Inferior parietal cortex (tissue), 1 donor: ENCODE data around the gene CSH2.
"Not testable (repeated sequence)": the region's sequence is repeated elsewhere in the genome, so short reads cannot be mapped to it uniquely, and the experiment has no call there.

Experiments
- DNase-seq: peaks from one replicate; pipeline ENCODE4 v3.0.0-alpha.2; 2016; ENCODE audit errors: extremely low spot score

The CSH2 gene

DNA sequence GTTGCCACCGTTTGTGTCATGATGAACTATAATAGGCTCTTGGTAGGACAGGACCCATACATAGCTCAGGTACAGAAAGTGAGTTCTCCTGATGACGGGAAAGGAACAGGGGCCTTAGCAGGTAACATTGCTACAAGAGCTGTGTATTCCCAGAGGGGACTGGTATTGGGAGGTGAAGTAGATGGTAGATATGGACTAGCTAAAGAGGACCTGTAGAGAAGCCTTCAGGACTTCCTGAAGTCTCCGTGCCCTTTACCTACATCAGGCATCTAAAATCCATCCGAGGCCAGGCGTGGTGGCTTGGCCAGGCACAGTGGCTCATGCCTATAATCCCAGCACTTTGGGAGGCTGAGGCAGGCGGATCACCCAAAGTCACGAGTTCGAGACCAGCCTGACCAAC is 18.3 kb downstream of the CSH2 start:
- no peak for DNase-seq

DNA sequence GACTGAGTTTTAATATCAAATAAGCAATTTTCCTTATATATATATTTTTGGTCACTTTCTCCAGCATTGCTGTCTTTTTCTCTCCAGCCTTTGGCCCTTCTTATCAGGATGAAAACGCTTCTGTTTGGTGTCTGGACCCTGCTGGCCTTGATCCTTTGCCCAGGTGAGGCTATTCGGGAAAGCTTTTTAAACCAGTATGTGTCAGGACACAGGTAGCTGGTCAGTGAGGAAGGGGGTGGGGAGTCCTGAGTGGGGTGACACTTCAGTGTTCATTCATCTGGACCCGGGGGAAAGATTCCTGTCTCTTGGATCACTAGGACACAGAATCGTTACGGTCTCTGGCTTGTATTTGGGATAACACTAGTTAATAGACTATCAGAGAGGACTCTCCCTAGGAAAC is 18.8 kb downstream of the CSH2 start:
- no peak for DNase-seq

DNA sequence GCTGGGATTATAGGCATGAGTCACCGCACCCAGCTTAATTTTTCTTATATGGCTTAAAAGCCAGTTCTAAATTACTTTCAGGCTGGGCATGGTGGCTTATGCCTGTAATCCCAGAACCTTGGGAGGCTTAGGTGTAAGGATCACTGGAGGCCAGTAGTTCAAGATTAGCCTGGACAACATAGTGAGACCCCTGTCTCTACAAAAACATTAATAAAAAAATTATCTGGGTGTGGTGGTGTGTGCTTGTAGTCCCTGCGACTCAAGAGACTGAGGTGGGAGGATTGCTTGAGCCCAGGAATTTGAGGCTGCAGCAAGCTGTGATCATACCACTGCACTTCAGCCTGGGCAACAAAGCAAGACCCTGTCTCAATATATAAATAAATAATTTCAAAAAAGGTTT is 20.2 kb downstream of the CSH2 start:
- no peak for DNase-seq

DNA sequence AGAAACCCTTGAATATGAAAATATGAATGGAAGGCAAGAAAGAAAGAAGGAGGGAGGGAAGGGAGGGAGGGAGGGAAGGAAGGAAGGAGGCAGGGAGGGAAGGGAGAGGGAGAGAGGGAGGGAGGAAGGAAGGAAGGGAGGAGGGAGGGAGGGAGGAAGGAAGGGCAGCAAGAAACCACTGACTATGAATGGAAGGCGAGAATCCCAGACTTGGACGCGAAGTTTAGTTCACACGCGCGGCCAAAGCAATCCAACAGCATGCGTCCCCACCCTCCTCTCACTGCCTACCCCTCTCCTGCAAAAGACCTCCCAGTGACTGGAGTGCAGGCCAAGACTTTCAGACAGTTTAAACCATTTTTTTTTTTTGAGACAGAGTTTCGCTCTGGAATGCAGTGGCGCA is 23.1 kb downstream of the CSH2 start:
- DNase-seq = no peak

DNA sequence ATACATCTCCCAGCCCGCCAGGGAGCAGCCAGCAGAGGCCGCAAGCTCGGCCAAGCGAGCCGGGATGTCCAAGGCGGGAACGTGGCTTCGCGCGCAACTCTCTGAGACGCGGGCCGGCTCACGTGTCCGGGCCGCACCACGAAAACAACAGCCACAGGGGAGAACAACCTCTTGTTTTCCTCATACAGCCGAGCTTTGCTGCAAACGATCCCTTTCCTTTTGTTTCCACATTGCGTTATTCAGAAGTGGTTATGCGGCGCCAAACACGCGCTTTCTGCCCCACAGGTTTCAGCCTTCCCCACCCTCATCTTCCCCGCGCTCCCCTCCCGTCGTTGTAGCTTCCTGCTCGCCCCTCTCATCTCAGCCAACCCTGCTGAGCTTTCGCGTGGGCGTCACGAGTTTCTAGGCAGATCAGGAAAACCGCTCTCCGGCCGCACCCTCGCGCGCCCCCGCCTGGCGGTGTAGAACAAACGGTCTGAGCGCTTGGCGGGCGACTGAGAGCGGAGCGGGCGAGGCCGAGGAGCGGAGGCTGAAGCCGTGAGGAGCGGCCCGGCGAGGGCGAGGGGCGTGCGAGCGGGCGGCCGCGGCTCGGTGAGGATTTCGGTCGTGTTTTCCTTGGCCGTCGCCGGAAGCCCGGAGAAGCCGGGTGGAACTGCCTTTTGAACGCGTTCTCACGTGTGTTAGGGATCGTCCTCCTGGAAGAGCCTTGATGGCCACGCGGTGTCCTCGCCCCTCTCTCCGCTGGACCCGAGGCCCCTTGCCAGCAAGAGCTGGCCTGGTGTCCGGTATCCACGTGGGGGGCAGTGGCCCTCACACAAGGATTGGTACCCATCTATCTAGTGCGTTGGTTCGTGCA is 24.4 kb downstream of the CSH2 start:
- DNase-seq = peak; percentile 91

DNA sequence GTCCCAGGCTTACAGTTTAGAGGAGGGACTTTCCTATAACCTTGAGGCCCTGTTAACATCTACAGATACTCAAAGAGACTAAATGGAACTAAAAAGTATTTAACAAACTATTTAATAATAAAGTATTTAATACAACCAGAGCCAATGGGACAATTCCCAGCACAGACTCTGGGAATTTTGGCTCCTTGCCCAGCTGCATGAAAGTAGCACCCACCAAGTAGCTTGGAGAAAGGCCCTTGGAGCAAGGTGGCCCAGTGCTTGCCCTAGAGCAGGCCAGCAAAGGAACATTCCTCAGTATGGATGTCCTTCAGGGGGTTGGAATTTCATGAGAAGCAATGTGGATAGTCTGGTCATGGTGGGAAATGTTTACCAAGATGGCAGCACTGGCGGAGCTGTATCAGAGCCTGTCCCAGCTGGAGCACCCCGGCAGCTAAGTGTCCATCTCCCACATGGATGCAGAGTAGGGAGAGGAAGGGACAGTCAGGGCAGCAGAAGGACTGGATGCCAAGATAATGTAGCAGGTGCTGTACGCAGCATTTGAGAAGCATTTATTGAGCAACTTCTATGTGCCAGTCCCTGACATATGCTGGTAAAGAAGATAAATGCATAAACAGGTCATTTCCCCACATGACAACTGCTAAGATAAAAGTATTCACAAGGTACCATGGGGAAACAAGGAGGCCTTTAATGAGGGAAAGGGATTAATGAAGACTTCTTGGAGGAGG is 25.8 kb downstream of the CSH2 start:
- DNase-seq = no peak

DNA sequence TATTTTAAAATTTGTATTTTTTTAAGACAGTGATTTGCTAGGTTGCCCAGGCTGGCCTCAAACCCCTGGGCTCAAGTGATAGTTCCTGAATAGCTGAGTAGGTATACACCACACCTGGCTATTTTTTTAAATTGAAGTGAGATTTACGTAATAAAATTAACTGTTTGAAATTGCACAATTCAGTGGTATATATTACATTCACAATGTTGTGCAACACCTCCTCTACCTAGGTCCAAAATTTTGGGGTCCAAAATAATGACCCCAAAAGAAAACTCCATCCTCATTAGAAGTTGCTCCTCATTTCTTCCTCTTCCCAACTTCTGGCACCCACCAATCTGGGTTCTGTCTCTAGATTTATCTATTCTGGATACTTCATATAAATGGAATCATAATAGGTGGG is 28.0 kb downstream of the CSH2 start:
- DNase-seq = no peak

DNA sequence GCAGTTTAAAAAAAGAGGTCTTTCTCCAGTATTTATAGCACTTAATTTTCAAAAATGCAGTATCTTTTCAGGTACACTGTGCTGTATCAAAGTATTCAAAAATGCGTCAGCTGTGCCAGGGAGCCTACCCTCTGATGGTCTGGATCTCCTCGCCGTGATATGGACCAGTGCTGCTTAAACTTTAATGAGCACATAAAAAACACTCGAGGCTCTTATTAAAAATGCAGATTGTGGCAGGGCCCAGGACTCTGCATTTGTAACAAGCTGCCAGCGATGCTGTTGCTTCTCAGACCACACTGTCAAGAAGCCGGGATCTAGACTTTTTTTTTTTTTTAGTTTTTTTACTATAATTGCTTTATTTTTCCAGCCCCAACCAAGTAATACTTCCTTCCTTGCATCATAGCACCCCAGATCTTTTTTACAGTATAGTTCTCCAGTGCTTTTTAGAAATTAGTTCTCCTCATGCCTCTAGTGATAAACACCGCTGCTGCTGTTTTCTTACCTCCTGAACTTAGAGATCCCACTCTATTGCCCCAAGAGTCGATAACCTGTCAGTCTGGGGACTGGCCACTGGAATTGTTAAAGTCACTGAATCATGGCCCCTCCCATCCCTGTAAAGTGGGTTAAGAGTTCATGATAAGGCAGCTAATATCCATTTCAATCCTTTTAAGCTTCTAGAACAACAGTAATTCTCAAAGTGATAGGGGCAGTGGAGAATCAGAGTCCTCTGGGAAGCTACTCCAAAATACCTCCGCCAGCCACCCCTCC is 29.4 kb downstream of the CSH2 start:
- DNase-seq = no peak

DNA sequence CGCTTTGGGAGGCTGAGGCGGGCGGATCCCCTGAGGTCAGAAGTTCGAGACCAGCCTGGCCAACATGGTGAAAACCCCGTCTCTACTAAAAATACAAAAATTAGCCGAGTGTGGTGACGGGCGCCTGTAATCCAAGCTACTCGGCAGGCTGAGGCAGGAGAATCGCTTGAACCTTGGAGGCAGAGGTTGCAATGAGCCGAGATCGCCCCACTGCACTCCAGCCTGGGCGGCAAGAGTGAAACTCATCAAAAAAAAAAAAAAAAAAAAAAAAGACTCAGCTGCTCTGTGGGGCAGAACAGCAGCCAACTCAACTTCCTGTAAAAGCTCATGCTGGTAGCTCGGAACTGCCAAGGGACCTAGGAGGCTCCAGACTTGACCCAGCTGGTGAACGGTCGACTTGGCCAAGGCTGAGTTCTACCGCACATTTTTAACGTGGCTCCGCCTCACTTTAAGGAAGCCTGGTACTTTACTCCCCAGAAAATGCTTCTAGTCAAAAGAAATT is 30.0 kb downstream of the CSH2 start:
- DNase-seq = not testable (repeated sequence)

DNA sequence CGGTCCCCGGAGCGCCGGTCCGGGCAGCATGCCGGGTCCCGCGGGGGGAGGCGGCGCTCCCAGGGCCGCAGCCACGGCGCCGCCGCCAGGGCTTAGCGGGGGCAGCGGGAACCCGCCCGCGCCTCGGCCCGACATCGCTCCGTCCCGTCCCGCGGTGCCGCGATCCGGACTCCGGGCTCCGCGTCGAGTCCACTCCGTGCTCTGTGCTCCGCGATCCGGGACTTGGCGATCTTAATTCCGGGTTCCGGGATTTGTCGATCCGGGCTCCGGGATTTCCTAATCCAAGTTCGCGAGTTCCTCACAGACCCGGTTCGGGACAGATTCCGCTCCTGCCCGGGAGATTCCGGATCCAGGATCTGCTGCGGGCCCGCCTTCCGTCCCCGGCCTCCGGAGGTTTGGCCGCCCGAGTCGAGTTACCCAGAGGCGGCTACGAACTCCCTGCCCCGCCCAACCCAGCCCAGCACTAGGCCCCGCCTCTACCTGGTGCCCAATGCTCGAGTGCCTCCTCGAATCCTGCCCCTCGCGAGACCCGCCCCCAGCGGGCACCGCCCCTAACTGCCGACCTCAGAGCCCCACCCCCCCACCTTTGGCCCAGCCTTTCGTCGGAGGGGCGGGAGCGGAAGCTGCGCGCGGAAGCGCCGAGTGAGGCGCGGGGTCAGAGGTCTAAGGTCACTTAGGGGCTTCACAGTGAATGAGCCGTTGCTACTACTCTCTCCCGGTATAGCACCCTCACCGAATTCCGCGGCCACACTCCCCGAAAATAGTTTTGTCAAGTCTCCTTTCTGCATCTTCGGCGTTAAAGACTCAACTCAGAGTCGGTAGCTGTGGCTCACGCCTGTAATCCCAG is 30.7 kb downstream of the CSH2 start, which contains the start of gene SMARCD2:
Gene SMARCD2 (minus strand): TSS at position 146 of the 847 bp plus-strand sequence. CDS start 11 bp downstream, at position 135.
- DNase-seq = peak; percentile 95

DNA sequence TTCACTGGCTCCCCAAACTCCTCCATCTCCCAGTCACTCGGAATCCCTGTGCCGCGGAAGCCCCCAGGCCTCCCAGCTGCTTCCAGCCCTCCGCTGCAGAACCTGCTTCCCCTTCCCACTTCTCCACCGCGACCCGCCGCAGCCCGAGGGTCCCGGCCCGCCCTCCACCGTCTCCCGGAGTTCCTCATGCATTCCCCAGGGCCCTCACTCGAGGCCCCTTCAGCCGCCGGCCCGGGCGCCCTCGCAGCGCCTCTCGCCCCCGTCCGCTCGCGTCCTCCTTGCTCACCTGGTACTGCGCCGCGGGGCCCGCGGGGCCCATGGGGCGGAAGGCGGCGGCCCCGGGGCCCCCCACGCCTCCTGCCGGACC is 31.3 kb downstream of the CSH2 start:
- no peak for DNase-seq

DNA sequence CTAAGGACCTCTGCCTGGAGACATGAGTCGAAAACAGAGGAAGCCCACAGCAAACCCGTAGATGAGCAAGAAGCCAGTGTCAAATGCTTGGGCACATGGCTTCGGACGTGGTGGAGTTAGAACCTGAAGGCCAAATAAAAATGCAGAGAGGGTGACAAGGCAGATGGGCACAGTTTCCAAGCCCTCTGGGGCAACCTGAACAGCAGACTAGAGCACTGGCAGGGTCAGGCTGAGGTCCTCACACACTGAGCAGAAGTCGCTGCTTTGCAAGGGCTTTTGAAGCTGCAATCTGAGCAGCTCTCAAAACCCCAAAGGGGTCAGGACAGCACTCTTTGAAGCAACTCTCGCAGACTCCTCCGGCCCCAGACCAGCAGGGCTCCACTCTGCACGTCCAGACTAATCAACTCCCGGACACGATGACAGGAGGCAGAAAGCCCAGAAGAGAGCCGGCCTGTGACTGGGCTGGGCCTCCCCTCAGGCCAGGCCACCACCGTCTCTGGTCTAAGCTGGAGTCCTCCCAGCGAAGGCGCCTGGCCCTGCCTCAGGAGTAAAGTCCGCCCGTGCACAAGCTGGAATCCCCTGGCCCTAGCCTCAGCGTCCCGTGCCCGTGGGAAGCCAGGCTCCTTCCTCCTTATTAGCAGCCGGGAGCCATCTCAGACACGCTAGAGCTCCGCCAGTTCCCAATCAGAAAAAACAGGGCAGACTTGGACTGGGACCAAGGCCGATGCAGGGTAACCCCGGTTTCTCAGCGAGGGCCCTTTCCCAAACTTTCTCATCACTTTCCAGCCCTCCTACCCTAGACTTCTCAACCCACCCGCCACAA is 31.9 kb downstream of the CSH2 start:
- peak; percentile 48 for DNase-seq

DNA sequence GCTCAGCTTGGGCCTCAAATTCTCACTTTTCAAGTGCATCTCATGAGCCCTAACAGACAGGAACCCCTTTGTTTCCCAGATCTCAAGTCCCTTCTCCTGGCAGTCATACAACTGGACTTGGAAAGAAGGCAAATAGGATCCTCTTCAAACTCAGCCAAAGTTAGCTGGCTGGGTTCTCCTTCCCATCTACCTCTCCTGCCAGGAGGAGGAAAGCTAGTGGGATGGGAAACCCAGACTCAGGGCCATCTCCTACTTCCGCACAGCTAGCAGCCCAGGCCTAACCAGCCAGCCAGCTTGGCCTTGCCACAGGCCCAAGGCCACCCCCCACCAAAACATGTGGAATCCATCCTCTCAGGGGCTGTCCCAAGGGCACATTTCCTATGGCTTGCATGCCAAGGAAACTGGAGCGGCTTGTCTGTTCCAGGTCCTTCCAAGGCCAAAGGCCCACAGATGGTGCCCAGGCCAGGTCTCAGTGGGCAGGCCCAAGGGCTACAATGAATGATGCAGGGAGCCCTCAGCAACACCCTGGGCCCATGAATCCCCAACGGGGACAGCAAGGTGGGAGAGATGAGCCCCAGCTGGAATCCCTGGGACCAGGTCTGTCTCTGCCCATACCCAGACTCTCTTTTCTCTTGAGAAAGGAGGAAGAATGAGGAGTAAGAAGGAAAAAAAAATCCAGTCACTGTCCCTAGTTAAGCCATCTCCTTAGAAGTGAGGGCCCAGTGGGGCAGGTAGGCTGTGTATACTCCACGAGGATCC is 32.7 kb downstream of the CSH2 start:
- DNase-seq = peak; percentile 34

DNA sequence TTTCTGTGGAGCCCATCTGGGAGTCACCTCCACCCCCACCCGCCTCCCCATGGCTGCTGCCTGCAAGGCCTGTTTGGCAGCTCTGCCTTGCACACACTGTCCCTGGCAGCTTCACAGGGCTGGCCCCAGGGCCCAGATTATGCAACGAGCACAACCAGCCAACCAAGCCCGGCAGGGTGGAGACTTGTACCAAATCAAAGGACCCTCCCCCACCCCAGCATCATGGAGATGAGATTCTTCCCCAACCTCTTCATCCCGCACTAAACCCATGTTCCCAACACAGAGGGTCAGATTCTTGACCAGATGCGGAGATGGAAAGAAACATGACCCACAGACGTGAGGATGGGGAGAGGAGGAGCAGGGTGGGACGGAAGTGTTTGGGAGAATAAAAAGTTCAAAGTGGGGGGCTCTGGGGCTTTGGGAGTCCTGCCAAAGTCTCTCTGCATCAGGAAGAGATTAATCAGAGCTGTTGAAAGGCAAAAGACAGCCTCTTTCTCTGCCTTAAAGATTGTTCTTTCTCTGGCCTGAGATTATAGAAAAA is 34.8 kb downstream of the CSH2 start:
- DNase-seq = peak; percentile 81

DNA sequence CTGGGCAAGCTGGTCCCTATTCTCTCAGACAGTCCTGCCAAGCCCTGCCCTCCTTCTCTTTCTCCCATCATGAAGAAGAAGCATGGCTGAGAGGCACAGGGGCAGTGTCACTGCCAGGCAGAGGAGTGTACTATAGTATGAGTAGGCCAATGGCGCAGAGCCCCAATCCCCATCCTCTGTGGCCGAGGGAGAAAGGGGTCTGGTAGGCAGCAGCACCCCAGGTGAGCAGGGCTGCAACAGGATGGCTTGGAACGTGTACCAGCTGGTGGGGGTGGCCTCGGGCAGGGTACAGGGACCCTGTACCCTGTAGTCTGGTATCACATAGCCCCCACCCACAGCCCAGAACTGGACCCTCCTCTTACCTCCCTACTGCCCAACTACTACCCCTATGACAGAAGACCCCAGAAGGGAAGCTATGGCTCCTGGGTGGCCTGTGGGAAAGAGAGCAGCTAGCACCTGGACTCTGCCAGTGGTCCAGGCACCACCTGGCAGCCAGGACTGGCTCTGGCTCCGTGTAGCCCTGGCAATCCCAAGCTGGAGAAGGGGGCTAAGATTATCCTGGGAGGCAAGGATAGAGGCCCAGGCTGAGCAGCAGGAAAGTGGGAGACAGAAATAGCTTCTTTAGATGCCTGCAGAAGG is 35.4 kb downstream of the CSH2 start:
- DNase-seq = no peak

DNA sequence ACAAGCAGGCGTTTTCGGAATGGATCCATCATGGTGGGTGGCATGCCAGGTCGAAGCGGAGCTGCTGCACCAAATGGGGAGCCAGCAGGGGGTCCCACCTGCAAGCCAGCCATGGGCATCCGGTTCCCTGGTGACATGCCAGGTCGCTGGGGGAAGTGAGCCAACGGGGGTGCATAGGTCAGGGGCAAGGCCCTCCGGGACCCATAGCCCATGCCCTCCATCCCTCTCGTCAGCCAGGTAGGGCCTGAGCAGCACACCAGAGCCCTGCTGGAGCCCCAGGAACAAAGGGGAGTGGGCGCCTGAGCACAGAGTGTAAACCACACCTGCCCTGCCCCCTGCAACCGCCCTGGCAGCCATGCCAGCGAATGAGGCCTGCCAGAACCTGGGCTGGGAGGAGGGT is 36.0 kb downstream of the CSH2 start:
- no peak for DNase-seq

DNA sequence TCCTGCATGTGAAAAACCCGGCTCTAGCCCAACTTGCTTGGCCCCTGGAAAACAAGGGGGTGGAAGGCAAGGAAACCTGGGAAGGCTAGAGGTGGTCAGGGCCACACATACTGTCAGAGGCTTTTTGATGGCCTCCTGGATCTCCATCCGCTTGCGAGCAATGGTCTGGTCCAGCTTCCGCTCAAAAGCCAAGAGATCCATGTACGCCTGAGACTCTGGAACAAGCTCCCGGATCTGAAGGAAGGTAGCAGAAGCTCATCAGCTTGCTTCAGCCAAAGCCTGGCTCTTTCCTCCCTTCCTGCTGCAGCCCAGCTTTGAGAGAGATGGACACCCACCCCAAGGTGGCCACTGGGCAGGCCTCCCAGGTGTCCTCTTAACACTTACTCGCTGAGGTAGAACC is 36.7 kb downstream of the CSH2 start:
- DNase-seq = no peak

DNA sequence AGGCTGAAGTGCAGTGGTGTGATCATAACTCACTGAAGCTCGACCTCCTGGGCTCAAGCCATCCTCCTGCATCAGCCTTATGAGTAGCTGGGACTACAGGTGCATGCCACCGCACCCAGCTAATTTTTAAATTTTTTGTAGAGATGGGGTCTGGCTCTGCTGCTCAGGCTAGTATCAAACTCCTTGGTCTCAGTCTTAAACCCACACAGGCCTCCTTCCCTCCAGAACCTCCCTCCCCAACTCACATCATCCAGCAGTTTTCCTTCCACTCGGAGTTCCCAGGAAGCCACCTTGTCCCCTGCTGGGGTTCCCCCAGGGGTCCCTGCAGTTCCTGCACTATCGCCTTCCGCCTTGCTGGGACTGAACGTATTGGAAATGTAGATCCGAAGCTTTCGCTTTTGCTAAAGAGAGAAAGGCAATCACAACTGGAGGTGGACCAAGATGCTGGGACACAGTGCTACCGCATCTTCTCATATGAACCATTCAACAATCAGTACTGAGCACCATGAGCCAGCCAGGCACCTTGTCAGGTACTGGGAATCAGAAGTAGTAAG is 38.2 kb downstream of the CSH2 start:
- no peak for DNase-seq
